GM18873 (cell line): ENCODE results near the gene KLHL18.
"Not testable (repeated sequence)": the region's sequence is repeated elsewhere in the genome, so short reads cannot be mapped to it uniquely, and the experiment has no call there.

Source experiments
- ATAC-seq: cut with Tn5 transposase; IDR thresholded peaks from one replicate; pipeline ENCODE4 v1.9.1; 2021; ENCODE audit warnings: mild to moderate bottlenecking, moderate library complexity, moderate number of reproducible peaks; ENCODE audit not compliant: unreplicated experiment, low FRiP score

KLHL18 gene

GRCh38 chr3:47309231-47309630 lies 26.5 kb downstream of the KLHL18 start:
- ATAC-seq: not testable (repeated sequence)

GRCh38 chr3:47310391-47310790 lies 27.6 kb downstream of the KLHL18 start:
- ATAC-seq: no peak

GRCh38 chr3:47313341-47314055 lies 30.8 kb downstream of the KLHL18 start:
- no peak for ATAC-seq

- no peak for ATAC-seq
Observed at GRCh38 chr3:47314056-47314764, 31.5 kb downstream of the KLHL18 start.

- ATAC-seq: no peak
Observed at GRCh38 chr3:47315069-47315647, 32.4 kb downstream of the KLHL18 start.

GRCh38 chr3:47316151-47316550 lies 33.4 kb downstream of the KLHL18 start:
- not testable (repeated sequence) for ATAC-seq

GRCh38 chr3:47318916-47319315 lies 36.2 kb downstream of the KLHL18 start:
- ATAC-seq: no peak

- ATAC-seq: no peak
Observed at GRCh38 chr3:47319956-47320355, 37.2 kb downstream of the KLHL18 start.

- no peak for ATAC-seq
Observed at GRCh38 chr3:47323431-47324277, 40.9 kb downstream of the KLHL18 start.

- no peak for ATAC-seq
Observed at GRCh38 chr3:47324278-47324865, 41.6 kb downstream of the KLHL18 start.

- no peak for ATAC-seq
Observed at GRCh38 chr3:47333907-47334306, 51.2 kb downstream of the KLHL18 start.

GRCh38 chr3:47337656-47338055 lies 54.9 kb downstream of the KLHL18 start:
- ATAC-seq: no peak

GRCh38 chr3:47339951-47340350 lies 57.2 kb downstream of the KLHL18 start:
- ATAC-seq: no peak

- ATAC-seq: no peak
Observed at GRCh38 chr3:47340866-47341265, 58.1 kb downstream of the KLHL18 start.

- ATAC-seq: no peak
Observed at GRCh38 chr3:47342151-47342550, 59.4 kb downstream of the KLHL18 start.

- no peak for ATAC-seq
Observed at GRCh38 chr3:47342812-47343211, 60.1 kb downstream of the KLHL18 start.

- no peak for ATAC-seq
Observed at GRCh38 chr3:47343471-47343971, 60.8 kb downstream of the KLHL18 start.

- no peak for ATAC-seq
Observed at GRCh38 chr3:47344971-47345370, 62.2 kb downstream of the KLHL18 start.

GRCh38 chr3:47347217-47347801 lies 64.6 kb downstream of the KLHL18 start:
- no peak for ATAC-seq
